T-helper 22 cell (primary cell): Measurements from ENCODE around the gene TNRC6A.
"Not testable (repeated sequence)": the region's sequence is repeated elsewhere in the genome, so short reads cannot be mapped to it uniquely, and the experiment has no call there.

Experiments used
- DNase-seq: peaks from one replicate; pipeline ENCODE4 v3.0.0-alpha.2; 2020; ENCODE audit warnings: low read depth

TNRC6A gene

GRCh38 chr16:24815021-24815420, 85.6 kb downstream of the TNRC6A start:
- DNase-seq: no peak

- DNase-seq: no peak
Observed at GRCh38 chr16:24816688-24817087, 87.2 kb downstream of the TNRC6A start.

GRCh38 chr16:24819462-24820040, 90.1 kb downstream of the TNRC6A start:
- DNase-seq: no peak

- DNase-seq: no peak
Observed at GRCh38 chr16:24820522-24820921, 91.1 kb downstream of the TNRC6A start.

GRCh38 chr16:24821129-24821528, 91.7 kb downstream of the TNRC6A start:
- DNase-seq: no peak

GRCh38 chr16:24822542-24822941, 93.1 kb downstream of the TNRC6A start:
- no peak for DNase-seq

GRCh38 chr16:24822974-24823373, 93.5 kb downstream of the TNRC6A start:
- no peak for DNase-seq

GRCh38 chr16:24825696-24826095, 96.2 kb downstream of the TNRC6A start:
- no peak for DNase-seq

GRCh38 chr16:24826096-24826690, 96.7 kb downstream of the TNRC6A start:
- no peak for DNase-seq

- DNase-seq: no peak
Observed at GRCh38 chr16:24826817-24827566, 97.5 kb downstream of the TNRC6A start.

- no peak for DNase-seq
Observed at GRCh38 chr16:24829153-24829552, 99.7 kb downstream of the TNRC6A start.

GRCh38 chr16:24833352-24833751, 103.9 kb downstream of the TNRC6A start:
- DNase-seq: no peak

GRCh38 chr16:24834459-24835335, 105.2 kb downstream of the TNRC6A start:
- no peak for DNase-seq

- DNase-seq: no peak
Observed at GRCh38 chr16:24836836-24837235, 107.4 kb downstream of the TNRC6A start.

- DNase-seq: no peak
Observed at GRCh38 chr16:24837969-24838368, 108.5 kb downstream of the TNRC6A start.

GRCh38 chr16:24838554-24839266, 109.3 kb downstream of the TNRC6A start:
- DNase-seq: no peak

GRCh38 chr16:24839347-24839972, 110.0 kb downstream of the TNRC6A start:
- DNase-seq: no peak

GRCh38 chr16:24841291-24841690, 111.8 kb downstream of the TNRC6A start:
- no peak for DNase-seq

GRCh38 chr16:24844101-24845030, 114.9 kb downstream of the TNRC6A start:
- DNase-seq: no peak

- DNase-seq: not testable (repeated sequence)
Observed at GRCh38 chr16:24845031-24845365, 115.5 kb downstream of the TNRC6A start.
